ENCODE results near the gene PRR7. TPM values are rescaled to one million over a fixed set of nuclear protein-coding genes. Genes with fewer than 3 reads are reported as not detected.
A peak's percentile ranks its signal among the peaks of the same experiment; 100 is the strongest.

PRR7 gene
- polyA plus RNA-seq, 2 donors = 2.0 to 4.9 TPM

- H3K27me3 ChIP-seq (ENCODE audit: control insufficient read depth in 1 of 2, insufficient read depth in 2 of 2, low read length in 2 of 2) = no peaks in the 10 kb centered on the region
- no peak overlapping the region for H3K27ac ChIP-seq (ENCODE audit: low read depth in 2 of 2, low read length in 1 of 2)
- H3K4me1 ChIP-seq (ENCODE audit: control insufficient read depth in 2 of 2, insufficient read depth in 2 of 2, low read length in 1 of 2) = peaks cover 9 to 19% of the 10 kb centered on the region in 2 donors
- WGBS, 2 donors = 63 to 71% methylated on average over 23 to 25 of the region's 25 CpGs
- H3K36me3 ChIP-seq (ENCODE audit: control insufficient read depth in 2 of 2, insufficient read depth in 2 of 2, low read length in 1 of 2) = peaks cover 2 to 14% of the 10 kb centered on the region in 2 donors
- no peaks in the 10 kb centered on the region for H3K9me3 ChIP-seq (ENCODE audit: control insufficient read depth in 2 of 2, insufficient read depth in 1 of 2, low read depth in 1 of 2, low read length in 1 of 2)
- H3K4me3 ChIP-seq (ENCODE audit: low read depth in 1 of 2, low read length in 2 of 2) = no peak overlapping the region
Measured at GRCh38 chr5:177468685-177469628, 22.3 kb downstream of the PRR7 start.

- Histone ChIP-seq H3K4me3 (ENCODE audit: low read depth in 1 of 2, low read length in 2 of 2) (no peak overlapping the region), H3K4me1 (ENCODE audit: control insufficient read depth in 2 of 2, insufficient read depth in 2 of 2, low read length in 1 of 2) (peaks cover 9 to 19% of the 10 kb centered on the region in 2 donors), H3K27me3 (ENCODE audit: control insufficient read depth in 1 of 2, insufficient read depth in 2 of 2, low read length in 2 of 2) (no peaks in the 10 kb centered on the region), H3K9me3 (ENCODE audit: control insufficient read depth in 2 of 2, insufficient read depth in 1 of 2, low read depth in 1 of 2, low read length in 1 of 2) (no peaks in the 10 kb centered on the region), H3K27ac (ENCODE audit: low read depth in 2 of 2, low read length in 1 of 2) (no peak overlapping the region), H3K36me3 (ENCODE audit: control insufficient read depth in 2 of 2, insufficient read depth in 2 of 2, low read length in 1 of 2) (peaks cover 2 to 14% of the 10 kb centered on the region in 2 donors)
- WGBS, 2 donors = 74 to 86% methylated on average over 8 of the region's 8 CpGs
Measured at GRCh38 chr5:177469750-177470525, 23.3 kb downstream of the PRR7 start.

- H3K9me3 ChIP-seq (ENCODE audit: control insufficient read depth in 2 of 2, insufficient read depth in 1 of 2, low read depth in 1 of 2, low read length in 1 of 2) = no peaks in the 10 kb centered on the region
- H3K4me1 ChIP-seq (ENCODE audit: control insufficient read depth in 2 of 2, insufficient read depth in 2 of 2, low read length in 1 of 2) = peaks cover 9 to 19% of the 10 kb centered on the region in 2 donors
- no peaks in the 10 kb centered on the region for H3K27me3 ChIP-seq (ENCODE audit: control insufficient read depth in 1 of 2, insufficient read depth in 2 of 2, low read length in 2 of 2)
- H3K4me3 ChIP-seq (ENCODE audit: low read depth in 1 of 2, low read length in 2 of 2) = no peak overlapping the region
- H3K27ac ChIP-seq (ENCODE audit: low read depth in 2 of 2, low read length in 1 of 2) = peak overlapping the region in 1 of 2 donors; percentile 38
- WGBS, 2 donors = 81 to 85% methylated on average over 10 of the region's 10 CpGs
- H3K36me3 ChIP-seq (ENCODE audit: control insufficient read depth in 2 of 2, insufficient read depth in 2 of 2, low read length in 1 of 2) = peaks cover 2 to 12% of the 10 kb centered on the region in 2 donors
Measured at GRCh38 chr5:177470759-177471536, 24.3 kb downstream of the PRR7 start.

DNA sequence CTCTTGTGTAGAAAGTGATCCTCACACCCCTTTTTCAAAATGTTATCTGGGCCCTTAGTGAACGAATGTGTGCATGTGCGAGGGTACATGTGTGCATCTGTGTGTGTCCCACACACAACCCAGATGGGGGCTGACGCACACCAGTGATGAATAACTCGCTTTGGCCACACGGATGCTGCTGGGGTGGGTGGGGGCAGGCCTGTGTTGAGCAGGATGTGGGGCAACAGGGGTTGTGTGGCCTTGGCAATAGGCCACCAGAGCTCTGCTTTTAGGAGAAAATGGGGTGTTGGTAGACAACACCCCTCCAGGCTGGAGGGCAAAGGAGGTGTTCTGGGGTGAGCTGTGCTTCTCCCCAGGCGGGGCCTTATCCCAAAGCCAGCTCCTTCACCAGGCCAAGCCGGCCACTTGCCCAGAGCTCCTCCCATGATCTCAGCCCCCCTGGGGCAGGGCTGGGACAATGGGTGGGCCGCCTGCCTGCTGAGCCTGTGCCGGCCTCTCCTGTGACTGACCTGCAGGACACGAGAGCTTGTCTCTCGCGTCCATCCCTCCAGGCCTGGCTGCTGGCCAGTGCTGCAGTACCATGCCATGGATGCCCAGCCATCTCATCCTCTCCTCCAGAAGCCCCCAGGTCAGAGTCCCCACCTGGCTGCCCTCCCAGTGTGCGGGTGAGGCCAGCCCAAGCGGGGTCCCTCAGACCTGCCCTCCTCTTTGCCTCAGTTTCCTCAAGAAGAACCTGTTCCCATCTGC lies 25.2 kb downstream of the PRR7 start:
- Histone ChIP-seq H3K27ac (ENCODE audit: low read depth in 2 of 2, low read length in 1 of 2) (peak overlapping the region in 1 of 2 donors; percentile 38), H3K4me3 (ENCODE audit: low read depth in 1 of 2, low read length in 2 of 2) (no peak overlapping the region), H3K36me3 (ENCODE audit: control insufficient read depth in 2 of 2, insufficient read depth in 2 of 2, low read length in 1 of 2) (peaks cover 0 to 4% of the 10 kb centered on the region in 2 donors), H3K9me3 (ENCODE audit: control insufficient read depth in 2 of 2, insufficient read depth in 1 of 2, low read depth in 1 of 2, low read length in 1 of 2) (no peaks in the 10 kb centered on the region), H3K4me1 (ENCODE audit: control insufficient read depth in 2 of 2, insufficient read depth in 2 of 2, low read length in 1 of 2) (peaks cover 9 to 21% of the 10 kb centered on the region in 2 donors), H3K27me3 (ENCODE audit: control insufficient read depth in 1 of 2, insufficient read depth in 2 of 2, low read length in 2 of 2) (no peaks in the 10 kb centered on the region)
- 55 to 70% methylated on average over 13 to 14 of the region's 14 CpGs for WGBS, 2 donors

GRCh38 chr5:177472460-177473442 lies 26.1 kb downstream of the PRR7 start:
- Histone ChIP-seq H3K27me3 (ENCODE audit: control insufficient read depth in 1 of 2, insufficient read depth in 2 of 2, low read length in 2 of 2) (no peaks in the 10 kb centered on the region), H3K27ac (ENCODE audit: low read depth in 2 of 2, low read length in 1 of 2) (peak overlapping the region; percentile 43 to 72), H3K9me3 (ENCODE audit: control insufficient read depth in 2 of 2, insufficient read depth in 1 of 2, low read depth in 1 of 2, low read length in 1 of 2) (no peaks in the 10 kb centered on the region), H3K36me3 (ENCODE audit: control insufficient read depth in 2 of 2, insufficient read depth in 2 of 2, low read length in 1 of 2) (no peaks in the 10 kb centered on the region), H3K4me3 (ENCODE audit: low read depth in 1 of 2, low read length in 2 of 2) (peak overlapping the region; percentile 52 to 63), H3K4me1 (ENCODE audit: control insufficient read depth in 2 of 2, insufficient read depth in 2 of 2, low read length in 1 of 2) (peaks cover 9 to 21% of the 10 kb centered on the region in 2 donors)
- WGBS, 2 donors = 1 to 2% methylated on average over 41 to 93 of the region's 93 CpGs

DNA sequence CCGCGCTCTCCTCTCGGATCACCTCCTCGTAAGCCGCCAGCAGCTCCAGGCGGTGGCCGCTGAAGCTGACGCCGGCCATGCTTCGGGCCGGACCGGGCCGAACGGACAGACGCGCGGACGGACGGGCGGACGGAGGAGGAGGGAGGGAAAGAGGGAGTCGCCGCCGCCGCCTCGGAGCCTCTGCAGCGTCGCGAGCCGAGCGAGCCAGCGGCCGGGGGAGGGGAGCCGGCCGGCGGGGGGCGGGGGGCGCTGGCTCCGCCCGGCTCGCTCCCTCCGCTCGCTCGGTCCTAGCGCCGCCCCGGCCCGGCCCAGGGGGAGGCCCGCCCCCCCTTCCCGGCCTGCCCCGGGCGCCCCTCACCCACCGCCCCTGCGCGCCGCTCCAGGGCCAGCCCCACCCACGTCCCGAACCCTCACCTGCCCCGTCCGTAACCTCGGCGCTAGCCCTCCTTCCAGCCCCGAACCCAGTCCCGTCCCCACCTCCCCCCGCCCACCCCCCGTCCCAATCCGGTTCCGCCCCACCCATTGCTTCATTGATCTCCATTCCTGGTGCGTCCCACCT lies 26.9 kb downstream of the PRR7 start, which contains the start of gene DBN1:
Gene DBN1, minus strand, starts transcription at position 192 of the 559 bp plus-strand sequence. Its CDS starts 113 bp downstream, at position 79.
- H3K36me3 ChIP-seq (ENCODE audit: control insufficient read depth in 2 of 2, insufficient read depth in 2 of 2, low read length in 1 of 2) = no peaks in the 10 kb centered on the region
- WGBS, 2 donors = 1 to 2% methylated on average over 20 to 69 of the region's 69 CpGs
- H3K4me3 ChIP-seq (ENCODE audit: low read depth in 1 of 2, low read length in 2 of 2) = peak within 1 kb of the TSS; percentile 52 to 63
- H3K27me3 ChIP-seq (ENCODE audit: control insufficient read depth in 1 of 2, insufficient read depth in 2 of 2, low read length in 2 of 2) = no peaks in the 10 kb centered on the region
- peaks cover 9 to 21% of the 10 kb centered on the region in 2 donors for H3K4me1 ChIP-seq (ENCODE audit: control insufficient read depth in 2 of 2, insufficient read depth in 2 of 2, low read length in 1 of 2)
- H3K9me3 ChIP-seq (ENCODE audit: control insufficient read depth in 2 of 2, insufficient read depth in 1 of 2, low read depth in 1 of 2, low read length in 1 of 2) = no peaks in the 10 kb centered on the region
- peak within 1 kb of the TSS; percentile 72 for H3K27ac ChIP-seq (ENCODE audit: low read depth in 2 of 2, low read length in 1 of 2)

DNA sequence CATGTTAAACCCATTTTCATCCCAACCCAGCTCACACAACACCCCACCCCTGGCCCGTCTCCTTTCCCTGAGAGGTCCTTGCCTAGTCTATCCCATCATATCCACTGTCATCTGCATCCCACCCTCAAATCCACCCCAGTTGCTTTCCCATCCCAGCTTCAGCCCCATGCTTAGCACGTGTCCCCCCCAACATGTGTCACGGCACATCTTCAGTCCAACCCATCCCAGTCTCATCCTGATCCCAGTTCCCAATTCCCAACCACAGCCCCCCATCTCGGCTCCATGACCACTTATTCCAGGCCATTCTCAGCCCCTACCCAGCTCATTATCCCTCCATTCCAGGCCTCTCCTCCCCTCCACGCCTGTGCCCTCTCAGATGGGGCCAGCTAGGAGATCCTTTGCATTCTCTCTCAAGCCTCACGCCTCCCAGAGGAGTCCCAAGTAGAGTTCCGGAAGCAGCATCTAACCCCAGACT lies 27.4 kb downstream of the PRR7 start:
- 52 to 60% methylated on average over 7 of the region's 7 CpGs for WGBS, 2 donors
- no peak overlapping the region for H3K4me3 ChIP-seq (ENCODE audit: low read depth in 1 of 2, low read length in 2 of 2)
- peaks cover 10 to 26% of the 10 kb centered on the region in 2 donors for H3K4me1 ChIP-seq (ENCODE audit: control insufficient read depth in 2 of 2, insufficient read depth in 2 of 2, low read length in 1 of 2)
- peak overlapping the region; percentile 11 to 28 for H3K27ac ChIP-seq (ENCODE audit: low read depth in 2 of 2, low read length in 1 of 2)
- H3K9me3 ChIP-seq (ENCODE audit: control insufficient read depth in 2 of 2, insufficient read depth in 1 of 2, low read depth in 1 of 2, low read length in 1 of 2) = no peaks in the 10 kb centered on the region
- H3K36me3 ChIP-seq (ENCODE audit: control insufficient read depth in 2 of 2, insufficient read depth in 2 of 2, low read length in 1 of 2) = no peaks in the 10 kb centered on the region
- H3K27me3 ChIP-seq (ENCODE audit: control insufficient read depth in 1 of 2, insufficient read depth in 2 of 2, low read length in 2 of 2) = no peaks in the 10 kb centered on the region

All from esophagus (tissue), 2 donors.